DMS53 treated with DMSO at 0.1 percent for 48 hours (cell line): ENCODE results near the gene PDIA3.
"Not testable (repeated sequence)": the region's sequence is repeated elsewhere in the genome, so short reads cannot be mapped to it uniquely, and the experiment has no call there.

Experiments
- DNase-seq: peaks from one replicate; lab custom pipeline; 2025; ENCODE audit not compliant: unreplicated experiment; lab: John Stamatoyannopoulos, UW

The PDIA3 gene

DNA sequence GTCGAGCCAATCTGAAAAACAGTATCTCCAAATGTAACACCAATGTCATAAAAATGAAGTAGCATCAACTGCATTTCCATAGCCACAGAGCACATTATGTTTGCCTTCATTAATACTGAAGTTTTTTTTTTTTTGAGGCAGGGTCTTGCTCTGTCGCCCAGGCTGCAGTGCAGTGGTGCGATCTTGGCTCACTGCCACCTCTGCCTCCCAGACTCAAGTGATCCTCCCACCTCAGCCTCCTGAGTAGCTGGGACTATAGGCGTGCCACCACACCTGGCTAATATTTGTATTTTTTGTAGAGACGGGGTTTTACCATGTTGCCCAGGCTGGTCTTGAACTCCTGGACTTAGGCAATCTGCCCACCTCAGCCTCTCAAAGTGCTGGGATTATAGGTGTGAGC, 68.8 kb downstream of the PDIA3 start:
- DNase-seq, result not testable (repeated sequence)

DNA sequence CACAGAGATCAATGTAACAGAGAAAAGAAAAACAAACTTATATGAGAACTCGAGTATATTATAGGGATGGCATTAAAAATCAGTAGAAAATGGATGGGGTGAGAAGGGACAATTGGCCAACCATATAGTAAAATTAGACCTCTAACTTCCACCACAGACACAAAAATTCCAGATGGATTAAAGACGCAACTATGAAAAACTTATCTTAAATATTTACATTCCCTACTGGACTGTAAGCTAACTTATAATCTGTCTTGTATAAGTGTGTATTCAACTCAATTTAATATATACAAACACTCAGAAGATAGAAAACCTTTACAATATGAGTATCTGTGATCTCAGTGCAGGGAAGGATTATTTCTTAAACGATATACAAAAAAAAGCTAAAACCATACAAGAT, 75.3 kb downstream of the PDIA3 start:
- no peak for DNase-seq
